ENCODE results near the gene TARP. TPM values are rescaled to one million over a fixed set of nuclear protein-coding genes. Genes with fewer than 3 reads are reported as not detected.
A peak's percentile ranks its signal among the peaks of the same experiment; 100 is the strongest.

The TARP gene

DNA sequence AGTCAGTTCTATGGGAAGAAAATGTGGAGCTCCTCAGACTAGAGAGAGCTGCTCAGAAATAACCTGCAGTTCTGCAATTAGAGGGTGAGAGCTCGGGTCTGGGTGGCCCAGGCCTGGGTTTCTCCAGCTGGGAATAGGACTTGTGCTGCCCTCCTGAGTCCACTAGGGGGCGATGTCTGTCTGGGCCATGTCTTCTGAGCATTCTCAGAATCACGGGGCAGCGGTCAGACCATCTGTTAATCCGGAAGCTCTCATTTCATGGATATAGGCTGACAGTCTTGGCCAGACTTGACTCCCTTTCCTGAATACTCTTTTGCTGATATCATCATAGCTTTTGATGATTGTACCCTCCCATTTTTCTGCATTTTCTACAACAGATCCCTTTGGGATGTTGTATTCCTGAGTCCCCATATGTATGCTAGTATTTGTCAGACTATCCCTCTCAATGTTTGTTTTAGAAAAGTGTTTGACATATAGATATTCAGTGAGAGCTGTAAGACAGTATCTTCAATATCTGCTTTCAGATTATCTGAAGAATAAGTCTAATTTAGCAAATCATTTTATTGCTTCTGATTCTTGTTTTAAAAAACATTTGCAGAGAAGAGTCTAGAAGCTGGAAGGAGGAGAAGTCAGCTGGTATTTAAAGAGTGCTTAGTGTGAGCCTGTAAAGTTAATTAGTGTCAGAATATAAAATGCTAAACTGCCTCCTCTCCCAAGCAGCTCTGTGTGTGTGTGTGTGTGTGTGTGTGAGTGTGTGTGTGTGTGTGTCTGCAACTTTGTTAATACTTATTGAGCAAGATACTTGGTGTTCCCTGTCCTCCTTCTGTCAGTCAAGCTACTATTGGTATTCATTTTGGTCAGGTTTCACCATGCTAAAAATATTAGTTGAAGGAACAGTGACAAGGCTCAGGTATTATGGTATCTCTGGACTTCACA, 57.4 kb downstream of the TARP start:
- peak; percentile 88 for DNase-seq (ENCODE audit: low spot score)

GRCh38 chr7:38215115-38215514, 58.3 kb downstream of the TARP start:
- DNase-seq (ENCODE audit: low spot score) = no peak

- DNase-seq (ENCODE audit: low spot score) = no peak
Measured at GRCh38 chr7:38211940-38212339, 61.5 kb downstream of the TARP start.

DNA sequence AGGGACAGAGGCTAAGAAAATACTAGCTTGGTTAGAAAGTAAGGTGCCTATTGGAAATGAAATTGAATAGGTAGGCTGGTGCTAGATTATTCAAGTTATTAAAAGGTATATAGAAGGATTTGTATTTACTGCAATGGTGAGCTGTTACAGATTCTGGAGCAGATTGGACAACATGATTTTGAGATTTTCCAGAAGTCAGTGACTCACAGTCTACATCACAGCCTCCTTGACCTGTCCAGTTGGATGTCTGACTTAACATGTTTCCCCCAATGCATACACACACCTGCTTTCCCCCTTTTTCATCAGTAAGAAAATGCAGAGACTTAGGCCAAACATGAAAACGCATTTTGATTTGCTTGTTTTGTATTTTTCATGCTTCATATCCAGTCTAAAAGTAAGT, 62.0 kb downstream of the TARP start:
- DNase-seq (ENCODE audit: low spot score) = no peak

Other genes with a start within 250 kb of the TARP start
- gene STARD3NL, start 95.4 kb downstream of the TARP start, total RNA-seq (2014; rRNA removed; shearing (Covaris generic)) = 160 and 163 TPM in 2 replicates